ENCODE measurements around the gene C6orf47.

C6orf47 gene

DNA sequence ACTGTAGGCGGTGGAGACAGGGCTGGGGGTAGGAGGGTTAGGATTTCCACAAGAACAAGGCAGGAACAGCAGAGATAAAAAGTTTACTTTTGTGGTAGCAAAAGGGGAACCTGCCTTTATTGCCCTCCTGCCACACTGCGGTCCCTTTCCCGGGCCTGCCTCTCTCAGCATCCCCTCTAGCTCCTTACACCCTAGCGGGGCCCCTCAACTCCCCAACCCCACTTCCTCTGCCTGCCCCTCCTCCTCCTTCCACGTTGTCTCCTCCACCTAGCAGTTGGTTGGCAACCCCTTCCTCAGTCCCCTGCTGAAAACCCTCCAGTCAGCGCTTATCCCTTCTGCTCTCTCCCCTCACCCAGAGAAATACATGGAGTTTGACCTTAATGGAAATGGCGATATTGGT, 44.8 kb downstream of the C6orf47 start:
- in situ Hi-C loops (cut with MboI; ENCODE audit: low sequenced_read_pairs) = no loop called here

DNA sequence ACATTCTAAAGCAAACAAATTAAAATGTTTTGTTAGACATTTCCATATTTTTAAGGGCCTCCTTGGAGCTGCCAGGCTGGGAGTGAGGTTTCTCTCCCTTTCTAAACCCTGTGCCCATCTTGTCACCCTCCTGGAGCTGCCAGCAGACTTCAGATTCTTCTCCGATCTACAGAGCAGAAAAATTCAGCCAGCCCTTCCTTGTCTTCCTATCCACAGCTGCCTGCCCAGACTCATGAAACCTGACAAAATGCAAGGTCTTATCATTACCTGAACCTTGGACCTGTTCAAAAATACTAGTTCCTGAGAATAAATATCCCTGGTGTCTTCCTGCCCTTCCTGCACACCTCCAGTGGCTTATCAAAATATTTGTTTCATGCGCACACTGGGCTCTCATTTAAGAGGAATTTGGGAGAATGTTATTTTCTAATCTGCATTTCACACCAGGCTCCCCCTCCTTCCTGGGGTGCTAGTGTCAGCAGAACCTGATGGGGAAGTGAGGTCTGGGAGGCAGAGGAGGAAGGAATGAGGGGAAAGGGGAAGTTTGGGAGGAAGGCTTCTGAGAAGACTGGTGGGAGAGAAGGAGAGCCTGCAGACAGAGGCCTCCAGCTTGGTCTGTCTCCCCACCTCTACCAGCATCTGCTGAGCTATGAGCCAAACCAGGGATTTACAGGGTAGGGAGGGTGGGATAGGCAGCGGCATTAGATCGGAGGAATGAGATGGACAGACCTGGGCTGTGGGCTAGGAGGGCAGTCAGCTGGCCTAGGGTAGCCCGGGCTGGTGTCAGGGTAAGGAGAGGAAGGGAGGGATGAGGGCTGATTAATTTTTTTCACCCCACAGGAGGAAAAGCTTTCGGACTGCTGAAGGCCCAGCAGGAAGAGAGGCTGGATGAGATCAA, 45.6 kb downstream of the C6orf47 start, which contains the start of gene AIF1:
AIF1 (plus strand) TSS at position 551 of the 895 bp plus-strand sequence; CDS start at position 647, 96 bp downstream.
- in situ Hi-C loops (cut with MboI; ENCODE audit: low sequenced_read_pairs) = no loop called here

DNA sequence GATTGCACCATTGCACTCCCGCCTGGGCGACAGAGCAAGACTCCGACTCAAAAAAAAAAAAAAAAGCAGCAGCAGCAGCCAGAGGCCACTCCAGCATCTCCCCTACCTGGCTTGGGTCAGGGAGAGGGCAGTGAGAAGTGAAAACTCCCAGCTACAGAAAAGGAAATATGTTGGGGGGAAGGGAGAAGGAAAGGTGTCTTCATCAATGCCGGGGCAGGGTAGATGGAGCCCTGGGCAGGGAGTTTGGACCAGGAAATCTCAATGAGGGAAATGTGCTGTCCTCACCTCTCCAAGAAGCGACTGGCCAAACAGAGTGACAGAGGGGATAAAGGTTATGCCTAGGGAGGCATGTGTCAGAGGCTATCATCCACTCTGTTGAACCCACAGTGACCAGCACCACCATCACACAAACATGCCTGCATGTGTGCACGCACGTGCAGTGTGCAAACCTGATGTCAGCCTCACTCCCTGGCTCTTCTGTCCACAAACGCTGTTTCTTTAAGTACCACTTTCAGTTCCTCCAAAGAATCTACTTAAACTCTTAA, 46.4 kb downstream of the C6orf47 start:
- in situ Hi-C loops (cut with MboI; ENCODE audit: low sequenced_read_pairs) = no loop called here

DNA sequence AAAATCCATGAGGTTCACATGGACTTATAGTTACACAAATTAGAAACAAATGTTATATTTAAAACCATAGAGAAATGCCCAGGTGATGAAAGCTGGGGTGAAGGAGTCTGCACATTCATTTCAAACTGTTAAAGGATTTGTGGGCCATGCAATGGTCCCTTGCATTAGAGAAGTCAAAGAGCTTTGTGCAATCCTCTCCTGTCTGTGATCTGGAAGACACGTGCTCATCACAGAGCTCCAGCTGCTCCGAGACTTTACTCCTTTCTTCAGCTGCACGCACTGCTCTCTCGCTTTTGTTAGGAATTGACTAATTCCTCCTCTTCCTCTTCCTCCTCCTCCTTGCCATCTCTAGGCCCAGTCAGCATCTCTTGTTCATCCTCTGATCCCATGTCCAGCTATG, 49.6 kb downstream of the C6orf47 start:
- in situ Hi-C loops (cut with MboI; ENCODE audit: low sequenced_read_pairs) = no loop called here

DNA sequence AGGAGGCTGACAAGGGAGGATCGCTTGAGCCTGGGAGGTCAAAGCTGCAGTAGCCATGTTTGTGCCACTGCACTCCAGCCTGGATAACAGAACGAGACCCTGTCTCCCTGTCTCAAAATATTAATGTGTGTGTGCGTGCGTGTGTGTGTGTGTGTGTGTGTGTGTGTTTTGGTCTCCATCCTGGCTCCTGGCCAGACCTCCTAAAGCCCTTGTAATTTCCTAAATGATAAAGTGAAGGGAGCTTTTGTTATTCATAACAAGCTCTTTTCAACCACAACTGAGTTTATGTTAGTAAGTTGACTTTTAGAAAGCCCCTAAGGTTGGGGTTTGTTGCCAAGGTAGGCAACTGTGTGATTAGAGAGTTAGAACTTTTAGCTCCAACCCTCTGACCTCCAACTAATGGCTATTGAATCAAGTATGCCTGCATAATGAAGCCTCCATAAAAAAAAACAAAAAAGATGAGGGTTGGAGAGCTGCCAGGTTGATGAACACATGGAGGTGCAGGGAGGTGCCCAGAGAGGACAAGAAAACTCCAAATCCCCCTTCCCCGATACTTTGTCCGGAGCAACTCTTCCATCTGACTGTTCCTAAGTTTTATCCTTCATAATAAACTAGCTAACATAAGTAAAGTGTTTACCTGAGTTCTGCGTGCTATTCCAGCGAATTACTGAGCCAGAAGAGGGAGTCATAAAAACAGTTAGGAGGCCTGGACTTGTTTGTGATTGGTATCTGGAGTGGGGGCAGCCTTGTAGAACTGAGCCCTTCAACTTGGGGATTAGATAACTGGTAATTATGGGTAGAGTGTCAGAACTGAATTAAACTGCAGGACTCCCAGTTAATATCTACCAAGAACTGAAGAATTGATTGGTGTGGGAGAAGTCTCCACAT, 50.8 kb downstream of the C6orf47 start:
- in situ Hi-C loops (cut with MboI; ENCODE audit: low sequenced_read_pairs) = no loop called here
